Esophagus muscularis mucosa (tissue), 4 donors: ENCODE results near the gene OSBPL7. TPM values are rescaled to one million over a fixed set of nuclear protein-coding genes. Genes with fewer than 3 reads are reported as not detected.

Source experiments
- DNase-seq: peaks from one replicate; pipeline ENCODE4 v3.0.0-alpha.2; 2017; ENCODE audit errors: extremely low spot score
- H3K27ac ChIP-seq, 4 donors: fragments of 200-600 bp; sonication (generic); replicated peaks in 1 of 4; 1 replicate in 3 of 4; 2 replicates in 1 of 4; pipeline ENCODE4 v1.5.1; 2016 to 2019; ENCODE audit warnings: mild to moderate bottlenecking in 1 of 4
- H3K27me3 ChIP-seq, 4 donors: fragments of 200-600 bp; sonication (generic); one replicate each; pipeline versions ENCODE4 v1.5.1 to v1.6.0; 2016 to 2019
- H3K36me3 ChIP-seq, 4 donors: fragments of 200-600 bp; sonication (generic); one replicate each; pipeline ENCODE4 v1.5.1; 2016 to 2019
- H3K4me1 ChIP-seq, 4 donors: fragments of 200-600 bp; sonication (generic); one replicate each; pipeline ENCODE4 v1.5.1; 2016 to 2019
- H3K4me3 ChIP-seq, 4 donors: fragments of 200-600 bp; sonication (generic); 1 replicate in 2 of 4; 2 replicates in 2 of 4; pipeline ENCODE4 v1.5.1; 2016 to 2019; ENCODE audit warnings: mild to moderate bottlenecking in 4 of 4, moderate library complexity in 1 of 4
- H3K9me3 ChIP-seq, 4 donors: fragments of 200-600 bp; sonication (generic); 1 replicate in 3 of 4; 2 replicates in 1 of 4; pipeline ENCODE4 v1.5.1; 2016 to 2019
- EP300 ChIP-seq: sonication (generic); formaldehyde crosslinking; IDR thresholded peaks from one replicate; pipeline ENCODE4 v1.6.1; 2017; ENCODE audit warnings: antibody characterized with exemption
- POLR2A ChIP-seq: fragments of 450-650 bp; IDR thresholded peaks from one replicate; pipeline ENCODE4 v1.6.1; 2017; ENCODE audit warnings: antibody characterized with exemption, moderate library complexity, mild to moderate bottlenecking, low read depth
- POLR2AphosphoS5 ChIP-seq, 2 donors: sonication (generic); formaldehyde crosslinking; IDR thresholded peaks; one replicate each; pipeline ENCODE4 v1.6.1; 2017; ENCODE audit warnings: antibody characterized with exemption in 2 of 2
- WGBS: methylation state at CpG from one replicate; pipeline ENCODE4 v1.1.5; 2018; 5-methylcytosine and 5-hydroxymethylcytosine counted together
- intact Hi-C: fragments of 100-400 bp; cut with DNase I; formaldehyde crosslinking; loops from one replicate; pipeline ENCODE4 v1.15.1; 2023
- total RNA-seq, 4 donors: library from RNA; depleted of rRNA; stranded (reverse); fragments of >200 nt; gene quantifications; one replicate each; pipeline versions ENCODE4 v1.1.0 to v1.2.1, GENCODE V29; 2016
- TF ChIP-seq, protein P1 (sequence below), 3 experiments: fragments of 200-600 bp in 2 of 3; fragments of 450-650 bp in 1 of 3; sonication (generic) in 2 of 3; IDR thresholded peaks; one replicate each; pipeline ENCODE4 v1.5.1; 2017 to 2019; ENCODE audit warnings: antibody characterized with exemption in 3 of 3, mild to moderate bottlenecking in 2 of 3, moderate library complexity in 1 of 3

OSBPL7 gene
- total RNA-seq, 4 donors from 2014 or later: 2.0 to 8.4 (median 4.7) TPM

DNA sequence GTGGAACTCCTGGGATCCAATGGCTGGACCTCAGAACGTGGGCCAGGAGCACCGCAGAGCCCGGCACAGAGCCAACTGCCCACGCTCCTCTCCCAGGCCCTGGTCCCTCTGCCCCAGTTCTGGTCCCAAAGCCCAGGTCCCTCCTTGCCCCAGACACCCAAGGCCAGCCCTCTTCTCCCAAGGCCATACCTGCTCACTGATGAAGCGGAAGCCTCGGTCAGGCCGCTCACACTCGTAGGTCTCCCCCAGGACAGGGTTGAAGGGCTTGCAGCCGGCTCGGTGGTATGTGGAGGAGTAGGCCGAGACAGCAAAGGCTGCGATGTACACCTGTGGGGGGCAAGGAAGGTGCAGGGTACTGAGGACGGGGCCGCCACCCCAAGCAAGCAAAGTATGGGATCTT is 8.5 kb downstream of the OSBPL7 start:
- Histone ChIP-seq H3K4me3 (no peak overlapping the region), H3K36me3 (peaks cover 0 to 92% (median 85%) of the 10 kb centered on the region in 4 donors), H3K27ac (no peak overlapping the region), H3K9me3 (no peaks in the 10 kb centered on the region), H3K27me3 (no peaks in the 10 kb centered on the region), H3K4me1 (peaks cover 0 to 16% (median 0%) of the 10 kb centered on the region in 4 donors)
- TF ChIP-seq POLR2AphosphoS5 (IDR thresholded peaks at IDR 0.05) (no peak), EP300 (no peak), POLR2A (no peak)
- TF ChIP-seq, protein P1, sequence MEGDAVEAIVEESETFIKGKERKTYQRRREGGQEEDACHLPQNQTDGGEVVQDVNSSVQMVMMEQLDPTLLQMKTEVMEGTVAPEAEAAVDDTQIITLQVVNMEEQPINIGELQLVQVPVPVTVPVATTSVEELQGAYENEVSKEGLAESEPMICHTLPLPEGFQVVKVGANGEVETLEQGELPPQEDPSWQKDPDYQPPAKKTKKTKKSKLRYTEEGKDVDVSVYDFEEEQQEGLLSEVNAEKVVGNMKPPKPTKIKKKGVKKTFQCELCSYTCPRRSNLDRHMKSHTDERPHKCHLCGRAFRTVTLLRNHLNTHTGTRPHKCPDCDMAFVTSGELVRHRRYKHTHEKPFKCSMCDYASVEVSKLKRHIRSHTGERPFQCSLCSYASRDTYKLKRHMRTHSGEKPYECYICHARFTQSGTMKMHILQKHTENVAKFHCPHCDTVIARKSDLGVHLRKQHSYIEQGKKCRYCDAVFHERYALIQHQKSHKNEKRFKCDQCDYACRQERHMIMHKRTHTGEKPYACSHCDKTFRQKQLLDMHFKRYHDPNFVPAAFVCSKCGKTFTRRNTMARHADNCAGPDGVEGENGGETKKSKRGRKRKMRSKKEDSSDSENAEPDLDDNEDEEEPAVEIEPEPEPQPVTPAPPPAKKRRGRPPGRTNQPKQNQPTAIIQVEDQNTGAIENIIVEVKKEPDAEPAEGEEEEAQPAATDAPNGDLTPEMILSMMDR (IDR thresholded peaks at IDR 0.05): no peak
- 100% methylated on average over 6 of the region's 14 CpGs for WGBS
- intact Hi-C loops: no loop called here
- DNase-seq: no peak

DNA sequence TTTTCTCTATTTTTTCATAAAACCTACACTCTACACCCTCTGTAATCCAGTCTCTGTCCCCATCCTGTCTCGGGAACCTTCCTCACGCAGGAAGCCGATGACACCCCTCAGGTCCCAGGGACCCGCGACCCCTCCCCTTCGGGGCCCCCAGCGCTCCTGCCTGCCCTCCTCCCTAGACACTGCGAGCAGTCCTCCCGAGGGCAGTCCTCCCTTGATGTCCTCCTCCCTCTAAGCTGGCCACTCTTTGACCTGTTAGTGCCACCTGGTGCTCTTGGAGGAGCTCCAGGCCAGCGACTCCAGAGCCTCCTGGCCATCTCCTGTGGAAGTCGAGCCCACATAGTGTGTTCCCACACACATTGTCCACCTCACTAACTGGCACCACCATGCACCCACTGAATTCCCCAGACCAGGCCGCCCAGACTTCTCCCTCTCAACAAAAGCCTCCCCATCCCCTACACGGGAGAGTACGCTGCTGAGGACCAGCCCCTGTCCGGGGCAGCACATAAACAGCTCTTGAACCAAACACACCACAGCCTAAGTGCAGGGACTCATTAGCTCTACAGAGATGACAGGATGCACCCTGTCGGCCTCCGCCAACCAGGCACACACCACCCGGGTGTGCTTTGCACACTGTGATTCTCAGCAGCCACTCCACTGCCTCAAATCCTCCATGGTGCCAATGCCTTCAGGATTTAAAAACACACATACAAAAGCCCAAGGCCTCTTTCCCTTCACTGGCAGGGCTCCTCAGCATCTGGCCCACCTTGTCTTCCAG is 9.3 kb downstream of the OSBPL7 start:
- Histone ChIP-seq H3K4me3 (no peak overlapping the region), H3K27ac (no peak overlapping the region), H3K36me3 (peaks cover 0 to 92% (median 85%) of the 10 kb centered on the region in 4 donors), H3K27me3 (no peaks in the 10 kb centered on the region), H3K9me3 (no peaks in the 10 kb centered on the region), H3K4me1 (peaks cover 0 to 16% (median 0%) of the 10 kb centered on the region in 4 donors)
- WGBS: 83% methylated on average over 16 of the region's 18 CpGs
- intact Hi-C loops: no loop called here
- no peak for DNase-seq
- TF ChIP-seq POLR2A (no peak), EP300 (no peak), POLR2AphosphoS5 (IDR thresholded peaks at IDR 0.05) (no peak)
- TF ChIP-seq, protein P1 (IDR thresholded peaks at IDR 0.05): no peak

DNA sequence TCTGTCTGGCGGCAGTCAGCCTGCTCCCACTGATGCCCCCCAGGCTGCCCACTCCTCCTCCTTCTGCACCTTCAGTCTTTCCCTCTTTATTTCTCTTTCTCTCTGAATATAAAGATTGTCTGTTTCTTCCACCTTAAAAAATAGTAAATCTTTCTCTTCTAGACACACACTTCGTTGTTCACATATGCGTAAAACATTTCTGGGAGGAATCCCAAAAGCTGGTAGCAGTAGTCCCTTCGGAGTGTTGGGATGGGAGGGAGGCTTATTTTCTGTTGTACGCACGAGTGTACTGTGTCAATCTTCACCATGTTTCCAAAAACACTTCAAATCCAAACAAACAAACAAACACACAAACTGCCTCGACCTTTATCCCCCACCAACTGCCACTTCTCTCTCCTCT is 9.9 kb downstream of the OSBPL7 start:
- DNase-seq: no peak
- H3K4me1 ChIP-seq: peaks cover 0 to 16% (median 0%) of the 10 kb centered on the region in 4 donors
- intact Hi-C loops: no loop called here
- no peaks in the 10 kb centered on the region for H3K27me3 ChIP-seq
- H3K36me3 ChIP-seq: peaks cover 0 to 91% (median 83%) of the 10 kb centered on the region in 4 donors
- no peak overlapping the region for H3K27ac ChIP-seq
- H3K9me3 ChIP-seq: no peaks in the 10 kb centered on the region
- WGBS: 57% methylated on average over 7 of the region's 7 CpGs
- no peak overlapping the region for H3K4me3 ChIP-seq
- TF ChIP-seq POLR2AphosphoS5 (IDR thresholded peaks at IDR 0.05) (no peak), EP300 (no peak), POLR2A (no peak)
- TF ChIP-seq, protein P1 (IDR thresholded peaks at IDR 0.05): no peak

DNA sequence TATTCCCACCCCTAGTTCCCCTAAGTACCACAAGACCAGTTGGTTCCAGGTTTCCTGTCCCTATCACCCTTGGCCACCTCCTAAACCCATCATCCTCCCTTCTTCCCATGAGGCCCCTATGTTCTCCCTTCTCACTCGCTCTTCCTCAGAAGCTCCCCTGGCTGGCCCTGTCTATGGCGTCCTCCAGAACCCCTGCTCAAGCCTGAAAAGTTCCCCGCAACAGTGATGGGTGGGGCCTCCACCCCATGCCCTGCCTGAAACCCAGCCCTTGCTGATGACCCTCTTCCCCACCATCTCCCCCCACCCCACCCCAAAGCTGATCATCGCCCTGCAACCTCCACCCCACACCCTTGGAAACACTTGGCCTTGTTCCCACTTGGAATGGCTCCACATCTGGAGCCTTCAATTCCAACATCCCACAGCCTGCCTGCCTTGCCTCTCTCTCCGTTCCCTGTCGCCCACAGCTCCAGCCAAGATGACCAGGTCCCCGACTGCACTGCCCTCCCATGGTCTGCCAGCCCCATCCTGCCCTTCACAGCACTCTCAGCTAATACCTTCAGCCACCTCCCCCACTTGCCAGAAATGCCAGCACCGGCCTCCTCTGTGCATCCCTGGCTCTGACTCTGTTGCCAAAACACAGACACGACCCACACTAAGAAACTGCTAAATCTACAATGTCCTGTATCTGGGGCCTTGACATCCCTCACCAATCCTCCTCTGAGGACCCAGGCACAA is 10.5 kb downstream of the OSBPL7 start:
- Histone ChIP-seq H3K4me1 (peaks cover 0 to 16% (median 0%) of the 10 kb centered on the region in 4 donors), H3K4me3 (no peak overlapping the region), H3K27ac (no peak overlapping the region), H3K9me3 (no peaks in the 10 kb centered on the region), H3K27me3 (no peaks in the 10 kb centered on the region), H3K36me3 (peaks cover 0 to 84% (median 78%) of the 10 kb centered on the region in 4 donors)
- no peak for DNase-seq
- TF ChIP-seq POLR2A (no peak), EP300 (no peak), POLR2AphosphoS5 (IDR thresholded peaks at IDR 0.05) (no peak)
- TF ChIP-seq, protein P1 (IDR thresholded peaks at IDR 0.05): no peak
- WGBS: 90% methylated on average over 6 of the region's 9 CpGs
- intact Hi-C loops: no loop called here
